GM04504 (cell line): Measurements from ENCODE around the gene CEP295NL.

ENCODE experiments used
- DNase-seq: peaks from one replicate; pipeline ENCODE4 v3.0.0-alpha.2; 2012; ENCODE audit warnings: low read depth

Gene CEP295NL

GRCh38 chr17:78864117-78864516 lies 38.9 kb downstream of the CEP295NL start:
- no peak for DNase-seq

GRCh38 chr17:78862073-78863023 lies 40.7 kb downstream of the CEP295NL start:
- DNase-seq = peak; percentile 97

GRCh38 chr17:78861229-78861628 lies 41.8 kb downstream of the CEP295NL start:
- DNase-seq = no peak

GRCh38 chr17:78859051-78859450 lies 44.0 kb downstream of the CEP295NL start:
- no peak for DNase-seq

- no peak for DNase-seq
Observed at GRCh38 chr17:78857266-78857665, 45.7 kb downstream of the CEP295NL start.

GRCh38 chr17:78855561-78856165 lies 47.3 kb downstream of the CEP295NL start:
- DNase-seq = no peak

- DNase-seq = no peak
Observed at GRCh38 chr17:78854508-78854907, 48.5 kb downstream of the CEP295NL start.

GRCh38 chr17:78853926-78854394 lies 49.0 kb downstream of the CEP295NL start:
- no peak for DNase-seq

GRCh38 chr17:78852709-78853121 lies 50.3 kb downstream of the CEP295NL start:
- DNase-seq = no peak

GRCh38 chr17:78849026-78849425 lies 54.0 kb downstream of the CEP295NL start:
- no peak for DNase-seq

GRCh38 chr17:78847052-78847451 lies 55.9 kb downstream of the CEP295NL start:
- no peak for DNase-seq

GRCh38 chr17:78844301-78845005 lies 58.5 kb downstream of the CEP295NL start:
- DNase-seq = no peak

- DNase-seq = no peak
Observed at GRCh38 chr17:78842881-78843565, 60.0 kb downstream of the CEP295NL start.

GRCh38 chr17:78840780-78841611 lies 62.0 kb downstream of the CEP295NL start, which contains the start of gene USP36:
Gene USP36 (minus strand): TSS chr17:78840814. CDS start chr17:78836363, 4,451 bp downstream.
- peak; percentile 97 for DNase-seq
